Retina (tissue), 1 donor: ENCODE data around the gene STX5.
A peak's percentile ranks its signal among the peaks of the same experiment; 100 is the strongest.
"Not testable (repeated sequence)": the region's sequence is repeated elsewhere in the genome, so short reads cannot be mapped to it uniquely, and the experiment has no call there.

Experiments
- DNase-seq: peaks from one replicate; pipeline ENCODE4 v3.0.0-alpha.2; 2016

The STX5 gene

DNA sequence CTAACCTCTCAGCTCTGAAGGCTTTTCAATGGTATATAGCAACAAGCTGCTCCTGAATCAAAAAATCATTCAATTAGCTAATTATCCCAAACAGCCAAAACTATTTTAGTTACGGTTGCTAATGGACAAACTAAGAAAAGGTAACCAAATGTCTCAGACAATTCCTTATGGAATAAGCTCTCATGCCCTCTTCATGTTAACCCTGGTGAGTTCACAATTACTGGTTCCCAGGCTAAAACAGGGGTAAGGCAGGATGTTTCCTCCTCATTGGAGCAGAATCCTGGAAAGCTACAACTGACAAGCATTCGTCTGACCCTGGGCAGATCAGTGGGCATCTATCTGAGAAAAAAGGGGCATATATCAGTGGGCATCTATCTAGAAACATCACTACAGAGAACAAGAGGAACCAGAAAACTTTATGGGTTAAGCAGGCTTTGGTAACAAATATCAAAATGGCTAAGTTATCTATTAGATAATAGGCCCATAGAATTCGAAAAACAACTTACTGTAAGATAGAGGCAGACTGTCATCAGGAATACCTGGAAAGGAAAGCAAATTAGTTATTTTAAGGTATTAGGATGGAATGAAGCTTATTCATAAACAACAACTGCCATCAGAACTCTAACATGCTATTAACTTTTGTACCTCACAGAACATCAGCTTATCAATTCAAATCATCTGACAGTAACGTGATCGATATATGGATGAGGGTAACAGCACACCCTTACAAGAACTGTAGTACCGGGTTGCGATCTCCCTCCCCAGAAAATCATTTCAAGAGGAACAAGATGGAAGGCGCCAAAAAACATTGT, 22.4 kb upstream of the STX5 start:
- no peak for DNase-seq

GRCh38 chr11:62853279-62853965, 21.6 kb upstream of the STX5 start:
- DNase-seq, result no peak

- no peak for DNase-seq
Measured at GRCh38 chr11:62852523-62853188, 20.8 kb upstream of the STX5 start.

DNA sequence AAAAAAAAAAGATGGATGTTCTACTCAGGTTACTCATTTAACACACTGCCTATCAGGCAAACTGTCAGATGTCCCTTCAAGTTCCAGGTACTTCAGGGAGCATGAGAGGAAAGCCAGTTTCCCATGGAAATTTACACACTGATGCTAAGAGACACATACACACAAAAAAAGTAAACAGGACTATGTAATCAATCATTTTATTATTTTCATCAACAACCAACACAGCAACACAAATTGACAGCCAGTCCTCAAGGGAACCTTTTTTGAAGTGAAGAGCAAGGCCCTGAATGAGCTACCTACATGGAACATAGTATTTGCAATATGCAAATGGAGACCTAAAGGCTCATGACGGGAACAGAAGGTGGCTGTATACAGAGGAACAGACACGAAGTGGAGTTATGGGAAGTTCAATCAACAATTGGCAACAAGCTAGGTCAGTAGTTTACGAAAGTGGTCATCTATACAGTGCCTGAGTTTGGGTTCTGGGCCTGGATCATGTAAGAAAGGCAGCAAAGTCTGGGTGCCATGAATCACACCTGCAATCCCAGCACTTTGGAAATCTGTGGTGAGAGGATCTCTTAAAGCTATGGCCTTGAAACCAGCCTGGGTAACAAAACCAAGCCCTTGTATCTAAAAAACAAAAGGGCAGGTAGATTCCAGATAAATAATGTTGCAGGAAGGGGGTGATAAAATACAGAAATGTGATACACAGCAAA, 20.1 kb upstream of the STX5 start:
- no peak for DNase-seq

DNA sequence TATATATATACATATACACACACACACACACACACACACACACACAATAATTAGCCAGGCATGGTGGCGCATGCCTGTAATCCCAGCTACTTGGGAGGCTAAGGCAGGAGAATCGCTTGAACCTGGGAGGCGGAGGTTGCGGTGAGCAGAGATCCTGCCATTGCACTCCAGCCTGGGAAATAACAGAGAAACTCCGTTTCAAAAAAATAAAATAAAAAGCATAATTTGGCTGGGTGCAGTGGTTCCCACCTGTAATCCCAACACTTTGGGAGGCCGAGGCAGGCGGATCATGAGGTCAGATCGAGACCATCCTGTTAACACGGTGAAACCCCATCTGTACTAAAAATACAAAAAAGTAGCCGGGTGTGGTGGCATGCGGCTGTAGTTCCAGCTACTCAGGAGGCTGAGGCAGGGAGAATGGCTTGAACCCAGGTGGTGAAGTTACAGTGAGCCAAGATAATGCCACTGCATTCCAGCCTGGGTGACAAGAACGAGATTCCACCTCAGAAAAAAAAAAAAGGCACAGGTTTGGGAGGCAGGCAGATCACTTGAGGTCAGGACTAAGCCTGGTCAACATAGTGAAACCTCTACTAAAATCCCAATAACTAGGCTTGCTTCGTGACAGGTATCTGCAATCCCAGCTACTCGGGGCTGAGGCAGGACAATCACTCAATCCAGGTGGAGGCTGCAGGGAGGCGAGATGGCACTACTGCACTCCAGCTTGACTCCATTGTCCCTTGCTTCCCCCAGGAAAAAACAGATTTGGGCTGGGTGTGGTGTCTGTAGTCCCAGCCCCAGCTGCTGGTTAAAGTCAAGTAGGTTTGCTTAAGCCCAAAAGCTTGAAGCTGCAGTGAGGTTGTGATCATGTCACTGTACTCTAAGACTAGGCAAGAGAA, 19.3 kb upstream of the STX5 start:
- no peak for DNase-seq

DNA sequence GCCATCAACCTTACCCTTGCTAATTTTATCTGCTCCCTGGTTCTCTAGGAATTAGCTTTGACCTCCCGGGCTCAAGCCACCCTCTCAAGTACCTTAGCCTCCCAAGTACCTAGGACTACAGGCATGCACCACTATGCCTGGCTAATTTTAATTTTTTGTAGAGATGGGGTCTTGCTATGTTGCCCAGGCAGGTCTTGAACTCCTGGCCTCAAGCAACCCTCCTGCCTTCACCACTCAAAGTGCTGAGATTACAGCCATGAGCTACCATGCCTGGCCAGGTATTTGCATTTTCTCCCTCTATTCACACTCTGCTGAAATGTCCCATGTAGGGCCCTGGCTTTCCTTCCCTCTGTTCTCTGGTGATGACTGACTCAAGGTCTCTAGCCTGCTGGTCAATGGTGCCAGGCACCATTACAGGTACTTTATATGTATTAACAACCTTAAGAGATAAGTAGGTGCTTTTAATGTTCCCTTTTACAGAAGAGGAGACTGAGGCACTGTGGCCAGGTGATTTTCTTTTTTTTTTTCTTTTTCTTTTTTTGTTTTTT, 16.0 kb upstream of the STX5 start:
- DNase-seq, result no peak

DNA sequence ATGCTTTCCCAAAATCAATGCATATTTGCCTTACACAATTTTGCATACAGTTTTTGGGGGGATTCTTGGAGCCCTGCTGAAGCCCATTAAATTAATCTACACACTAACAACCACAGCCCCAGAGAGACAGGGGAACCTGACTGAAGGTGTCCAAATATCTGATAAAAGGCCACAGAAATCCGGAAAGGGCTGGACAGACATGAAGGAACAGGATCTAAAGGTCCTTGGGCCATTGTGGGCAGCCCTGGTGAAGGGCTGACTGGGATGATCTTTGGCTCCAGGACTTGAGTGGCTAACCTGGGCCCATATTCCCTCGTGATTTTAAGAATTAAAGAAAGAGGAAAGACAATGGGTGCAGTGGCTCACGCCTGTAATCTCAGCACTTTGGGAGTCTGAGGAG, 14.3 kb upstream of the STX5 start:
- no peak for DNase-seq

- no peak for DNase-seq
Measured at GRCh38 chr11:62844154-62844553, 12.3 kb upstream of the STX5 start.

- no peak for DNase-seq
Measured at GRCh38 chr11:62843466-62843865, 11.6 kb upstream of the STX5 start.

DNA sequence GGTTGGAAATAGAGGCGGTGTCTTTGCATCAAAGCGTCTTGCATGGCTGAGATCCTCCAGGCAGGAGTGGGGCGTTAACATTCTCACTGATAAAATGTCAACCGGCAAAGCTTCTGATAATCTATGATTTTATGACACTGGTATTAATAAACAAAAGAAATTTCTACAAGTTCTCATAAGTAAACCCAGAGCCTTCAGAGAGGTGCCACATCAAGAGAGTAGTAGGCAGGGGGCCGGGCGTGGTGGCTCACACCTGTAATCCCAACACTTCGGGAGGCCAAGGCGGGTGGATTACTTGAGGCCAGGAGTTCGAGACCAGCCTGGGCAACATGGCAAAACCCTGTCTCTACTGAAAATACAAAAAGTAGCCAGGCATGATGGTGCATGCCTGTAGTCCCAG, 11.0 kb upstream of the STX5 start:
- DNase-seq, result not testable (repeated sequence)

DNA sequence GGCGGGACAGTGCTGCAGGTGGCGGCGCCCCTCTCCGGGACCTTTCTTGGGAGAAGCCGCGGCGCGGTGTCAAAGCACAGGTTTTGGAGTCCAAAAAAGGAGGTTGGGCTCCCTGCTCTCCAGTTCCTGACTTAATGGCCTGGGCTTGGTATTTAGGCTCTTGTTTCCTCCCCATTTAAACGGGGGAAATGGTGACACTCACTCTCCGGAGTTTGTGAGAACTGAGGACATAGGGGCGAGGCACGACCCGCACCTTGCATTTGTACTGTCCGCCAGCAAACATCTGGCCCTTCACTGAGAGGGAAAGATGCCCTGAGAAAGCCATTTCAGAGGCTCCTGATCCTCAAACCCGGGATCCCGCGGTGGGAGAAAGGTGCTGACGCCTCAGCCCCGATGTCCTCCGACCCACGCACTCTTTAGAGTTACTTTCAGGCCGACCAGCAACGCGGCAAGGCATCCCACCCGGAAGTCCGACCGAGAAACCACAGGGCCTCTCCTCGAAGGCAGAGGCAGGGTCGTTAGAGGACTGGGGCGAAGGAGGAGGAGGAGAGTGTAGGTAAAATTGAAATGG, 10.4 kb upstream of the STX5 start:
- DNase-seq, result no peak

- DNase-seq, result peak; percentile 98
Measured at GRCh38 chr11:62841361-62842170, 9.7 kb upstream of the STX5 start.

GRCh38 chr11:62840721-62841360, 9.0 kb upstream of the STX5 start:
- DNase-seq, result peak; percentile 82

- peak; percentile 94 for DNase-seq
Measured at GRCh38 chr11:62839050-62839945, 7.4 kb upstream of the STX5 start, which contains the start of gene WDR74. TSS of gene WDR74 (minus strand) at chr11:62839590. CDS start at chr11:62839570, 20 bp downstream.

- DNase-seq, result no peak
Measured at GRCh38 chr11:62835336-62835735, 3.5 kb upstream of the STX5 start.

GRCh38 chr11:62832336-62833234, 734 bp upstream of the STX5 start, which contains the start of gene TEX54:
TSS of gene TEX54 (minus strand) at chr11:62832841.
- DNase-seq, result no peak

DNA sequence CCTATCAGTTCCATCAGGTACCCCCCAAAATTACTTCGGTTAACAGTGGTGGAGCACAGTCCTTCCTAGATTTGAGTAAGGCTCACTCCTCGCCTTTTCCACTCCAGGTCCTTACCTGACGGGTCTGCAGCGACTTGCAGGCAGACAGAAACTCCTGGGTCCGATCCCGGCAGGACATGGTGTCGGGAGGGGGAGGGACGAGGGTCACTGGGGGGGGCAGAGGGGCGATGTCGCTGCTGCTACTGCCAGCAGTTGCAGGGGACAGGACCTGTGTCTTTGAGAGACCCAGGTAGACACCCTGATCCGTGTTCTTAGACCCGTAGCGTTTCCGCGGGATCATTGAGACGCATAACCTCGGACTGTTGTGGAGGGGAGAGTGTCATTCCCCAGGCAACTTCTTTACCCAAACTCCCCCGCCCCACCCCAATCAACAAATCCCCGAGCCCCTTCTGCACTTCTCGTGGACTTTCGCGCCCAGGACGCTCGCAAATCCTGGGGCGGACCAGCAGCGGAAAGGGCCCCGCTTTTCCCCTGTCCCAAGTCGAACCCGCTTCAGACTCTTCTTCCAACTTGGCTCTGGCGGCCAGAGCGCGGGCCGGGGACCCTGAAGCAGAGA, 839 bp downstream of the STX5 start:
- DNase-seq, result no peak
